Heart left ventricle (tissue), 16 donors: ENCODE measurements around the gene CSMD2. TPM values are rescaled to one million over a fixed set of nuclear protein-coding genes. Genes with fewer than 3 reads are reported as not detected.

ENCODE experiments used
- ATAC-seq, 4 donors: fragments of 200-7000 bp; cut with Tn5 transposase; one replicate each; pipeline ENCODE4 v1.9.1; 2020 to 2022; ENCODE audit warnings: moderate library complexity in 4 of 4, mild to moderate bottlenecking in 3 of 4, moderate number of reproducible peaks in 1 of 4
- DNase-seq, 5 donors: peaks; one replicate each; pipeline ENCODE4 v3.0.0-alpha.2; 2020
- H3K27ac ChIP-seq, 12 donors: fragments of 200-600 bp; sonication (generic) in 4 of 12; one replicate each; pipeline versions ENCODE4 v1.5.0 to v1.8.0; 2016 to 2022; ENCODE audit warnings: mild to moderate bottlenecking in 2 of 12
- H3K27me3 ChIP-seq, 9 donors: fragments of 200-600 bp; sonication (generic) in 2 of 9; one replicate each; pipeline versions ENCODE4 v1.5.1 to v1.8.0; 2016 to 2022; ENCODE audit warnings: mild to moderate bottlenecking in 3 of 9
- H3K36me3 ChIP-seq, 9 donors: fragments of 200-600 bp; sonication (generic) in 2 of 9; one replicate each; pipeline versions ENCODE4 v1.5.0 to v1.8.0; 2018 to 2022; ENCODE audit warnings: mild to moderate bottlenecking in 2 of 9
- H3K4me1 ChIP-seq, 12 donors: fragments of 200-600 bp; sonication (generic) in 4 of 12; one replicate each; pipeline versions ENCODE4 v1.5.0 to v1.8.0; 2016 to 2022; ENCODE audit warnings: mild to moderate bottlenecking in 3 of 12
- H3K4me3 ChIP-seq, 12 donors: fragments of 200-600 bp; sonication (generic) in 4 of 12; one replicate each; pipeline versions ENCODE4 v1.5.0 to v1.8.0; 2017 to 2022; ENCODE audit warnings: mild to moderate bottlenecking in 9 of 12, moderate library complexity in 4 of 12
- H3K9me3 ChIP-seq, 12 donors: fragments of 200-600 bp; sonication (generic) in 4 of 12; one replicate each; pipeline versions ENCODE4 v1.5.0 to v1.8.0; 2016 to 2022; ENCODE audit warnings: mild to moderate bottlenecking in 1 of 12
- POLR2A ChIP-seq, 2 donors: fragments of 450-650 bp; IDR thresholded peaks; one replicate each; pipeline ENCODE4 v1.6.1; 2017; ENCODE audit warnings: antibody characterized with exemption in 2 of 2, mild to moderate bottlenecking in 2 of 2, moderate library complexity in 2 of 2
- WGBS, 4 donors: extraction: QIAGEN DNeasy Blood & Tissue Kit in 2 of 4; methylation state at CpG; one replicate each; pipeline versions ENCODE4 v1.1.5 to v1.1.7; 2013 to 2018; 5-methylcytosine and 5-hydroxymethylcytosine counted together
- intact Hi-C, 10 donors: fragments of 100-400 bp; cut with DNase I; formaldehyde crosslinking; loops; one replicate each; pipeline versions ENCODE4 v1.11.1 to v1.14.2; 2022
- polyA plus RNA-seq, 2 donors: library from polyadenylated mRNA; stranded (reverse); fragments of 200-250 nt; gene quantifications; one replicate each; pipeline ENCODE4 v1.2.3, GENCODE V29; 2013
- total RNA-seq, 9 donors: library from RNA; depleted of rRNA in 2 of 9; stranded (reverse); fragments of >200 nt in 2 of 9; fragmentation: NEBNext Ultra II Directional in 3 of 9; extraction: Animal tissue kit (Norgen Biotek cat#: 25700) in 3 of 9; gene quantifications; one replicate each; pipeline versions ENCODE4 v1.1.0 to v1.2.4, GENCODE V29; 2016 to 2023
- TF ChIP-seq, protein P1 (sequence below), 12 donors: fragments of 200-600 bp; sonication (generic) in 4 of 12; IDR thresholded peaks; one replicate each; pipeline versions ENCODE4 v1.5.0 to v1.8.0; 2018 to 2022; ENCODE audit warnings: antibody characterized with exemption in 12 of 12, mild to moderate bottlenecking in 5 of 12
- donor health status: ischemic (EF 13 %, LVEDD 7.1; RV severe dilation, severe dysfunction).
- donor health status: healthy with polysubstance abuse.
- donor health status: DM: no; HTN: yes; CAD: no.
- donor health status: DM: no; HTN: no; CAD: no.
- donor health status: ischemic (EF 25% LVEDD 6.9; RV normal size, moderate dysfunction).
- donor health status: ischemic (EF 25% LVEDD 5.7; RV mildly dilated, moderate dysfunction).
- donor health status: healthy.
- donor health status: DM: yes; HTN: yes; CAD: no.
- donor health status: ischemic (EF 35%, LVEDD 5.7; RV mildly dilated, moderate dysfunction).
- donor health status: nonischemic (EF 11% LVEDD 7.7; RV severe dilation, severe dysfunction).
- donor health status: DM: yes; HTN: yes; CAD: no.
- donor health status: PGD.
- donor health status: ischemic (EF 29% LVEDD 5.4; RV normal size, mild dysfunction).
- donor health status: nonischemic (EF 23%, LVEDD 6.1; RV moderate dilation, normal function).

CSMD2 gene
- total and polyA plus RNA-seq, 11 donors: 0.02 to 0.79 (median 0.22) TPM

DNA sequence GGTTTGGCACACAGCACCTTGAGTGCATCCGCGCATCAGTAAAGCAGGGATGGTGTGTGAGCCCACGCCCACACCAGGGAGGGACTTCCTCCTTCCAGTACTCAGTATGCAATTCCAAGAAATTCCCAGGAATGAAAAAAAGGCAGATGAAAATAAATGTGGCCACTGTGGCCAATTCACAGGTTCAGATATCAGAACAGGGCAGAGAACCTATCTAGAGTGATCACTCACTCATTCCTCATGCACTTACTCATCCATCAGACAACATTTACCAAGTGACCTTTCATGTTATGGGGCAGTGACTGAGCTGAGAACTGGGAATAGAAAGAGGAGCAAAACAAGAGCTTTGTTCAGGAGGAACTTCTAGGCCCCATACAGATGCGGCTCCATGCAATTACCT lies 578.9 kb downstream of the CSMD2 start:
- Histone ChIP-seq H3K4me3 (no peak overlapping the region), H3K9me3 (no peaks in the 10 kb centered on the region), H3K27me3 (no peaks in the 10 kb centered on the region), H3K4me1 (peaks cover 0 to 8% (median 0%) of the 10 kb centered on the region in 12 donors), H3K27ac (no peak overlapping the region), H3K36me3 (no peaks in the 10 kb centered on the region)
- intact Hi-C loops: no loop called here
- TF ChIP-seq, protein P1, sequence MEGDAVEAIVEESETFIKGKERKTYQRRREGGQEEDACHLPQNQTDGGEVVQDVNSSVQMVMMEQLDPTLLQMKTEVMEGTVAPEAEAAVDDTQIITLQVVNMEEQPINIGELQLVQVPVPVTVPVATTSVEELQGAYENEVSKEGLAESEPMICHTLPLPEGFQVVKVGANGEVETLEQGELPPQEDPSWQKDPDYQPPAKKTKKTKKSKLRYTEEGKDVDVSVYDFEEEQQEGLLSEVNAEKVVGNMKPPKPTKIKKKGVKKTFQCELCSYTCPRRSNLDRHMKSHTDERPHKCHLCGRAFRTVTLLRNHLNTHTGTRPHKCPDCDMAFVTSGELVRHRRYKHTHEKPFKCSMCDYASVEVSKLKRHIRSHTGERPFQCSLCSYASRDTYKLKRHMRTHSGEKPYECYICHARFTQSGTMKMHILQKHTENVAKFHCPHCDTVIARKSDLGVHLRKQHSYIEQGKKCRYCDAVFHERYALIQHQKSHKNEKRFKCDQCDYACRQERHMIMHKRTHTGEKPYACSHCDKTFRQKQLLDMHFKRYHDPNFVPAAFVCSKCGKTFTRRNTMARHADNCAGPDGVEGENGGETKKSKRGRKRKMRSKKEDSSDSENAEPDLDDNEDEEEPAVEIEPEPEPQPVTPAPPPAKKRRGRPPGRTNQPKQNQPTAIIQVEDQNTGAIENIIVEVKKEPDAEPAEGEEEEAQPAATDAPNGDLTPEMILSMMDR (IDR thresholded peaks at IDR 0.05): no peak
- no peak for TF ChIP-seq POLR2A (IDR thresholded peaks at IDR 0.05)
- WGBS, 4 donors: 95 to 100% (median 96%) methylated on average over 4 of the region's 4 CpGs
- ATAC-seq (no peak), DNase-seq (no peak)

DNA sequence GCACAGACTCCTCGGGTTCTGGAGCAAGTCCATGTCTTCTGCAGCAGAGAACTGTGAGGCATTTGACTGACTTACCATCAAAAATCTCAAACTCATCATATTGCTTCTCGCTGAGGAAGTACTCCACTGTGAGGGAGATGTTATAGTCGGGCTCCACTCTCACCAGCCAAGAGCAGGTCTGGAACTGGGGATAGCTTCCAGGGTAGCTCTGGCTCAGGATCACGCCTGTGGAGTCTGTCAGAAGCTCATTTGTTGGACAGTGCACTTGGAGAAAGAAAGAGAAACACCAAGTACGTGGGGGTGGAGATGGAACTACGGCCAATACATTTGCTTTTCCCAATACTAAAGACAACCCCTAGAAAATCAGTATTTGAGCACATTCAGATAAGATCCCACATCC lies 581.5 kb downstream of the CSMD2 start:
- no peaks in the 10 kb centered on the region for H3K9me3 ChIP-seq
- peak in 1 of 4 donors; percentile 21 for ATAC-seq
- H3K36me3 ChIP-seq: no peaks in the 10 kb centered on the region
- 56 to 77% (median 71%) methylated on average over 5 to 6 of the region's 6 CpGs for WGBS, 4 donors
- H3K4me3 ChIP-seq: no peak overlapping the region
- intact Hi-C loops: loop anchor here in 1 of 10 donors (5.0 kb wide), 1 partner anchor 151 kb away; the partner anchor contains the start of gene PHC2
- peaks cover 0 to 18% (median 4%) of the 10 kb centered on the region in 12 donors for H3K4me1 ChIP-seq
- no peaks in the 10 kb centered on the region for H3K27me3 ChIP-seq
- TF ChIP-seq, protein P1 (IDR thresholded peaks at IDR 0.05): no peak
- no peak for TF ChIP-seq POLR2A (IDR thresholded peaks at IDR 0.05)
- DNase-seq: no peak
- H3K27ac ChIP-seq: no peak overlapping the region

GRCh38 chr1:33578557-33579448 lies 586.2 kb downstream of the CSMD2 start:
- no peaks in the 10 kb centered on the region for H3K27me3 ChIP-seq
- intact Hi-C loops: loop anchor here in 2 of 10 donors (5.0 to 10.0 kb wide), 3 partner anchors 33 to 107 kb away; partner anchors contain the start of gene ZSCAN20 (in 1 of the 2)
- H3K36me3 ChIP-seq: no peaks in the 10 kb centered on the region
- no peak for TF ChIP-seq POLR2A (IDR thresholded peaks at IDR 0.05)
- ATAC-seq (no peak), DNase-seq (no peak)
- no peaks in the 10 kb centered on the region for H3K9me3 ChIP-seq
- H3K4me1 ChIP-seq: peaks cover 6 to 61% (median 36%) of the 10 kb centered on the region in 12 donors
- H3K27ac ChIP-seq: peak overlapping the region in 8 of 12 donors; percentile 15 to 70 (median 58)
- H3K4me3 ChIP-seq: no peak overlapping the region
- 51 to 58% (median 56%) methylated on average over 16 of the region's 16 CpGs for WGBS, 4 donors

DNA sequence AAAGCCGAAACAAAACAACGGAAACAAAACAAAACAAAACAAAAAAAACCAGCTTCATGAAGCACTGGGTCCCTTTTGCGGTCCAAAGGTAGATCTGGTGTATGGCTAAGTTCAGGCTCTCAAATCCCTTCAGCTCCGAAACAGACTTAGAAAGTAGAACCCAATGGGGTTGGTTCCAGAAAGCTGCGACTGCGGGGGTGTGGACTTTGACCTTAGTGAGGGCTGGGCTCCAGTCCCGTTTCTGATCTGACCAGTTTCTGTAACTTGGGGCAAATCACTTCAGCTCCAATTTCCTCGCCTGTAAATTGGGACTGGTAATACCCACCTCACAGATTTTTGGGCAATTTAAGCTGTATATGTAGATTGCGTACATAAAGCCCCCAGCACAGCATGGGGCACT lies 587.4 kb downstream of the CSMD2 start:
- Histone ChIP-seq H3K27me3 (no peaks in the 10 kb centered on the region), H3K36me3 (no peaks in the 10 kb centered on the region), H3K4me3 (no peak overlapping the region), H3K4me1 (peaks cover 6 to 68% (median 39%) of the 10 kb centered on the region in 12 donors), H3K27ac (peak overlapping the region in 2 of 12 donors; percentile 66 to 86), H3K9me3 (no peaks in the 10 kb centered on the region)
- DNase-seq (no peak), ATAC-seq (no peak)
- intact Hi-C loops: loop anchor here in 3 of 10 donors (2.0 to 10.0 kb wide), 5 partner anchors 27 to 105 kb away; partner anchors contain the start of gene ZSCAN20 (in 2 of the 3)
- 92 to 98% (median 97%) methylated on average over 9 of the region's 9 CpGs for WGBS, 4 donors
- TF ChIP-seq, protein P1 (IDR thresholded peaks at IDR 0.05): no peak
- TF ChIP-seq POLR2A (IDR thresholded peaks at IDR 0.05): no peak
